Measurements from ENCODE around the gene ACTN3. TPM values are rescaled to one million over a fixed set of nuclear protein-coding genes. Genes with fewer than 3 reads are reported as not detected.
"Not testable (repeated sequence)": the region's sequence is repeated elsewhere in the genome, so short reads cannot be mapped to it uniquely, and the experiment has no call there.

Gene ACTN3
- total RNA-seq, 1 donor from 2014 or later = 156 TPM

DNA sequence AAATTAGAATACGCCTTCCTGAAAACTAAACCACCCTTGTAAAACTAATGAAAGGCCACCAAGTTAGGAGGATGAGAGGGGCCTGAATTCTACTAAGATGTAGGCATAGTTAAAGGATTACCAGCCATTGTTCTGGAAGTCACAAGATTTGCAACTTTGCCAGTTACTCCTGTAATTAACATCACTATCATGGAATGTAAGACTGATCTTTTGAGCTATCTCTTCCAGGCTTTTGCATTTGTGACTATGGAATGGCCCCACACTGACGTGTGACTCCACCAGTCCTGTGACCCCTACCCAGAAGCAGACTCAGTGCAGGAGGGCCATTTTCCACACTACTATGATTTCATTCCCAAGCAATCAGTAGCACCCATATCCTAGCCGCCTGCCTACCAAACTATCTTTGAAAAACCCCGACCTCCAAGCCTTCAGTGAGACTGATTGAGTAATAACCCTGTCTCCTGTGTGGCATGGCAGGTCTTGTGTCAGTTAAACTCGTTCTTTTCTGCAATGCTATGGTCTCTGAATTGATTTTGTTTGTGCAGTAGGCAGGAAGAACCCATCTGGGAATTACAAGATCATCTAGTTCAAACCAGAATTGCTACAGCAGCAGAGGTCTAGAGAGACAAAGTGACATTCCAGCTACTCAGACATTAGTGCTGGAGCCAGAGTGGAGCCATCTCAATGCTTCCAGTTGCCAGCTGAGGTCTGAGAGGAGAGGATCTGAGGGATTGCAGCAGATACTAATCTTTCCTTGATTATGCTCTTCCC, 23.6 kb downstream of the ACTN3 start:
- Histone ChIP-seq H3K9me3 (ENCODE audit: control insufficient read depth in 3 of 3, low read length in 3 of 3) (no peaks in the 10 kb centered on the region), H3K36me3 (ENCODE audit: control insufficient read depth in 3 of 3, insufficient read depth in 3 of 3, low read length in 3 of 3) (peaks cover 2 to 14% (median 10%) of the 10 kb centered on the region in 3 donors), H3K27ac (ENCODE audit: low read depth, low read length) (no peak overlapping the region), H3K4me1 (ENCODE audit: control insufficient read depth in 3 of 3, insufficient read depth in 3 of 3, low read length in 3 of 3) (peaks cover 11 to 16% (median 12%) of the 10 kb centered on the region in 3 donors), H3K9ac (ENCODE audit: low read depth in 1 of 3, low read length in 3 of 3) (no peak overlapping the region), H3K4me3 (ENCODE audit: low read length in 3 of 3) (no peak overlapping the region), H3K27me3 (ENCODE audit: control insufficient read depth in 3 of 3, insufficient read depth in 3 of 3, low read length in 3 of 3) (no peaks in the 10 kb centered on the region)

DNA sequence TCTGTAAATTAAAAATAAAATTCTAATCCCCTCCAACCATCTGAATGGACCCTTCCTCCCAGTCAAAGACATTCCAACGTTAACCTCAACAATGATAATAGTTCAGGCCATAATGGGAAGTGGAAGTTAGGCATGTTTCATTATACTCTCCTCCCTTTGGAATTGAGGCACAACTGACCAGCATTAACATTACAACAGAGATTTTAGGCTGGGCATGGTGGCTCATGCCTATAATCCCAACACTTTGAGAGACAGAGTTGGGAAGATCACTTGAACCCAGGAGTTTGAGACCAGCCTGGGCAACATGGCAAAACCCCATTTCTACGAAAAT, 24.1 kb downstream of the ACTN3 start:
- H3K27ac ChIP-seq (ENCODE audit: low read depth, low read length) = no peak overlapping the region

DNA sequence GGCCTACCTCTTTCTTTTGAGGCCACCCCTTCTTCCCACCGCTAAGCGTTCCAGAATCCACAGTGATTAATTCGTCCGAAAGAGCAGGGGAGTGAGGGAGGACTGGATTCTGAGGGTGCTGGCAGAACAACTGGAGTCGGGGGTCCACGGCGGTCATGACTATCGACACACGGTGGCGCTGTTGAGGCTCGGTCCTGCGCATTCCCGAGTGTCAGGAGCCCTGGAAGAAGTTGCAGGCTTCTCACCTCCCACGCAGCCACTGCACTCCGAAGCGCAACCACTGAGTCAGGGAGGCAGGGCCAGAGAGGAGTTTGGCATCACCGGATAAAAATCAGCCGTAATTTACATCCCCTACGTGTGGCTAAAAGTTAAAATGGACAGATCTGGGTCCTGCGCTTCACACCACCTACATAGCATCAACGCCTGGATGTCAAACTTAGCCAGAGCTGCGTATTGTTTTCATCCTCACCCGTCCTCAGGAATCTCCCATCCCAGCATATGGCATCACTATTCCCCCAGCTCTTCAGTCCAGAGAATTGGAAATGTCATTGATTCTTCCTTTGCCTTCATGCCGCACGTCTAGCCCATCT, 32.4 kb downstream of the ACTN3 start:
- Histone ChIP-seq H3K27me3 (ENCODE audit: control insufficient read depth in 3 of 3, insufficient read depth in 3 of 3, low read length in 3 of 3) (no peaks in the 10 kb centered on the region), H3K36me3 (ENCODE audit: control insufficient read depth in 3 of 3, insufficient read depth in 3 of 3, low read length in 3 of 3) (no peaks in the 10 kb centered on the region), H3K27ac (ENCODE audit: low read depth, low read length) (no peak overlapping the region), H3K9ac (ENCODE audit: low read depth in 1 of 3, low read length in 3 of 3) (peak overlapping the region in 1 of 3 donors; percentile 40), H3K4me3 (ENCODE audit: low read length in 3 of 3) (no peak overlapping the region), H3K4me1 (ENCODE audit: control insufficient read depth in 3 of 3, insufficient read depth in 3 of 3, low read length in 3 of 3) (peaks cover 0 to 5% (median 3%) of the 10 kb centered on the region in 3 donors), H3K9me3 (ENCODE audit: control insufficient read depth in 3 of 3, low read length in 3 of 3) (no peaks in the 10 kb centered on the region)

More for the DNA sequence above, 24.1 kb downstream of the ACTN3 start:
- no peaks in the 10 kb centered on the region for H3K9me3 ChIP-seq (ENCODE audit: control insufficient read depth in 3 of 3, low read length in 3 of 3)
- no peaks in the 10 kb centered on the region for H3K27me3 ChIP-seq (ENCODE audit: control insufficient read depth in 3 of 3, insufficient read depth in 3 of 3, low read length in 3 of 3)
- H3K4me1 ChIP-seq (ENCODE audit: control insufficient read depth in 3 of 3, insufficient read depth in 3 of 3, low read length in 3 of 3) = peaks cover 11 to 16% (median 12%) of the 10 kb centered on the region in 3 donors
- H3K36me3 ChIP-seq (ENCODE audit: control insufficient read depth in 3 of 3, insufficient read depth in 3 of 3, low read length in 3 of 3) = peaks cover 2 to 9% (median 5%) of the 10 kb centered on the region in 3 donors
- H3K4me3 ChIP-seq (ENCODE audit: low read length in 3 of 3) = no peak overlapping the region
- H3K9ac ChIP-seq (ENCODE audit: low read depth in 1 of 3, low read length in 3 of 3) = no peak overlapping the region

DNA sequence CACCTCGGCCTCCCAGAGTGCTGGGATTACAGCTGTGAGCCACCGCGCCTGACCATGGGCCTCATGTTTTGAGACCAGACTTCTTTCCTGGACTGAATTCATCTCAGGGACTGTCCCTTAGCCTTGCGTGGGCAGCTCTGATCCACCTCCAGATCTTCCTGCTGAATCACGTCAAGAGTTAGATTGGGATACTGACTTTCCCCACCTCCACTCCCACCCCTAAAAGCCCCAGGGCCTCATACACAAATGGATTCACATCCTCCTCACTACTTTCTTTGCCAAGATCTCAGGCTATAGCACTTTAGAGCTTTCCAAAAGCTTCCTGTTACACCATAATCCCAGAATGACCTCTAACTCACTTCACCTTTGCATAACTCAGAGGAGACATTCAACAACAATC, 34.1 kb downstream of the ACTN3 start:
- Histone ChIP-seq H3K27ac (ENCODE audit: low read depth, low read length) (no peak overlapping the region), H3K9me3 (ENCODE audit: control insufficient read depth in 3 of 3, low read length in 3 of 3) (no peaks in the 10 kb centered on the region), H3K36me3 (ENCODE audit: control insufficient read depth in 3 of 3, insufficient read depth in 3 of 3, low read length in 3 of 3) (no peaks in the 10 kb centered on the region), H3K4me3 (ENCODE audit: low read length in 3 of 3) (no peak overlapping the region), H3K27me3 (ENCODE audit: control insufficient read depth in 3 of 3, insufficient read depth in 3 of 3, low read length in 3 of 3) (no peaks in the 10 kb centered on the region), H3K9ac (ENCODE audit: low read depth in 1 of 3, low read length in 3 of 3) (no peak overlapping the region), H3K4me1 (ENCODE audit: control insufficient read depth in 3 of 3, insufficient read depth in 3 of 3, low read length in 3 of 3) (peaks cover 0 to 5% (median 3%) of the 10 kb centered on the region in 3 donors)

DNA sequence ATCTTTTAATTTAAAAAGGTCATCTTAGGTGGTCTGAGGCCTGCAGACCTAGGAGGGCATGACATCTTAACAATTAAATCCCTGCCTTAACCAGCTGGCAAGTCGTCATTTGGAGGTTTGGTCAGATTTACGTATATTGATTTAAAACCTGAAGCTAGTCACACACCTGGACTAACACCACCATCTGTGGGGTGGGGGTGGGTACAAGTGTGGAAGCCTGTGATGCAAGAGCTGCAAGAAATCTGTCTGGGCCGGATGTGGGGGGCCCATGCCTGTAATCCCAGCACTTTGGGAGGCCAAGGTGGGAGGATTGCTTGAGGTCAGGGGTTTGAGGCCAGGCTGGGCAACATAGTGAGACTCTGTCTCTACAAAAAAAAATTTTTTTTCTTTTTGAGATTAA, 34.6 kb downstream of the ACTN3 start:
- Histone ChIP-seq H3K36me3 (ENCODE audit: control insufficient read depth in 3 of 3, insufficient read depth in 3 of 3, low read length in 3 of 3) (no peaks in the 10 kb centered on the region), H3K9ac (ENCODE audit: low read depth in 1 of 3, low read length in 3 of 3) (no peak overlapping the region), H3K4me1 (ENCODE audit: control insufficient read depth in 3 of 3, insufficient read depth in 3 of 3, low read length in 3 of 3) (peaks cover 0 to 5% (median 3%) of the 10 kb centered on the region in 3 donors)

DNA sequence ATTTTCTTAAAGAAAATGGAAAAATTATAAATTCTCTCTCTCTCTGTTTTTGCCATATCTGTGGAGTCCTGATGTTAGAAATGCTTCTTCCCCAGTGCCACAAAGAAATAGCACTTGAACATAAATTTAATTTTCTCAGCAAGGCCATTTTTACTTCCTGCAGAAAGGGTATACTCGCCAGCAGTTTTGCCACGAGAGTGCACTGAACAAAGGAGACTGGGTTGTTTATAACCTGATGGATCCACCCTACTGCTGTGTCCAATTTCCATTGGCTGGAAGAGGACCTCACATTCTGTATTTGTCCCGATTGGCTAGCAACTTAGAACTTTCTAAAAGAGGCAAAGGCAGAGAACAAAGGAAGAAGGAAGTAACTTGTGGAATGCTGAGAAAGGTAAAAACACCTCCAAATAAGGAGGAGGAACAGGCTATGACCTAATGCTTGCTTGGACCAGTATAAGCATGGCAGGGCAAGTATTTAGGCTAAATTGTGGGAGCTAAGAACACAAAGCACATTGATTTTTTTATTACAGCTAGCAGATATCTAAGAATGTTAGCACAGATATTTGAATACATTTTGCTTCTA, 36.0 kb downstream of the ACTN3 start:
- H3K4me3 ChIP-seq (ENCODE audit: low read length in 3 of 3); H3K9ac ChIP-seq (ENCODE audit: low read depth in 1 of 3, low read length in 3 of 3); H3K27me3 ChIP-seq (ENCODE audit: control insufficient read depth in 3 of 3, insufficient read depth in 3 of 3, low read length in 3 of 3); H3K9me3 ChIP-seq (ENCODE audit: control insufficient read depth in 3 of 3, low read length in 3 of 3); H3K36me3 ChIP-seq (ENCODE audit: control insufficient read depth in 3 of 3, insufficient read depth in 3 of 3, low read length in 3 of 3); H3K27ac ChIP-seq (ENCODE audit: low read depth, low read length); H3K4me1 ChIP-seq (ENCODE audit: control insufficient read depth in 3 of 3, insufficient read depth in 3 of 3, low read length in 3 of 3): not testable (repeated sequence)

More for the DNA sequence above, 34.6 kb downstream of the ACTN3 start:
- Histone ChIP-seq H3K27me3 (ENCODE audit: control insufficient read depth in 3 of 3, insufficient read depth in 3 of 3, low read length in 3 of 3) (no peaks in the 10 kb centered on the region), H3K27ac (ENCODE audit: low read depth, low read length) (no peak overlapping the region), H3K9me3 (ENCODE audit: control insufficient read depth in 3 of 3, low read length in 3 of 3) (no peaks in the 10 kb centered on the region), H3K4me3 (ENCODE audit: low read length in 3 of 3) (no peak overlapping the region)

DNA sequence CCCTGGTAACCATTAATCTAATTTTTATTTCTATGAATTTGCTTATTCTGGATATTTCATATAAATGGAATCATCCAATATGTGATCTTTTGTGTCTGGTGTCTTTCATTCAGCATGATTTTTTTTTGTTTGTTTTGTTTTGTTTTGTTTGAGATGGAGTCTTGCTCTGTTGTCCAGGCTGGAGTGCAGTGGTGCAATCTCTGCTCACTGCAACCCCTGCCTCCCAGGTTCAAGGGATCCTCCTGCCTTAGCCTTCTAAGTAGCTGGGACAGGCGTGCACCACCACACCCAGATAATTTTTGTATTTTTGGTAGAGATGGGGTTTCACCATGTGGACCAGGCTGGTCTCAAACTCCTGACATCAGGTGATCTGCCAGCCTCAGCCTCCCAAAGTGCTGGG, 38.7 kb downstream of the ACTN3 start:
- H3K27me3 ChIP-seq (ENCODE audit: control insufficient read depth in 3 of 3, insufficient read depth in 3 of 3, low read length in 3 of 3); H3K36me3 ChIP-seq (ENCODE audit: control insufficient read depth in 3 of 3, insufficient read depth in 3 of 3, low read length in 3 of 3); H3K9me3 ChIP-seq (ENCODE audit: control insufficient read depth in 3 of 3, low read length in 3 of 3); H3K27ac ChIP-seq (ENCODE audit: low read depth, low read length); H3K9ac ChIP-seq (ENCODE audit: low read depth in 1 of 3, low read length in 3 of 3); H3K4me1 ChIP-seq (ENCODE audit: control insufficient read depth in 3 of 3, insufficient read depth in 3 of 3, low read length in 3 of 3); H3K4me3 ChIP-seq (ENCODE audit: low read length in 3 of 3): not testable (repeated sequence)

DNA sequence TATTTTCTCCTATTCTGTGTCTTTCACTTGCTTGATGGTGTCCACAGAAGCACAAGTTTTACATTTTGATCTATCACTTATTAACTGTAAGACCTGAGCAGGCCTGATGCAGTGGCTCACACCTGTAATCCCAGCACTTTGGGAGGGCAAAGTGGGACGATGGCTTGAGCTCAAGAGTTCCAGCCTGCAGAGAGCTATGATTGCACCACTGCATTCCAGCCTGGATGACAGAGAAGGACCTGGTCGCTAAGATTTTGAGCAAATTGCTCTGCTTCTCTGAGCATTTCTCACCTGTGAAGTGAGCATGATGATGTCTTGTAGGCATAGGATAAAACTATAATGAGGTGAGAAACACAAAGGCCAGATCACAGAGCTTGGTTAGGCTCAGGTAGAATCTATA, 39.4 kb downstream of the ACTN3 start:
- no peak overlapping the region for H3K4me3 ChIP-seq (ENCODE audit: low read length in 3 of 3)
- H3K9ac ChIP-seq (ENCODE audit: low read depth in 1 of 3, low read length in 3 of 3) = no peak overlapping the region
- H3K36me3 ChIP-seq (ENCODE audit: control insufficient read depth in 3 of 3, insufficient read depth in 3 of 3, low read length in 3 of 3) = no peaks in the 10 kb centered on the region
- no peak overlapping the region for H3K27ac ChIP-seq (ENCODE audit: low read depth, low read length)
- H3K9me3 ChIP-seq (ENCODE audit: control insufficient read depth in 3 of 3, low read length in 3 of 3) = no peaks in the 10 kb centered on the region
- no peaks in the 10 kb centered on the region for H3K4me1 ChIP-seq (ENCODE audit: control insufficient read depth in 3 of 3, insufficient read depth in 3 of 3, low read length in 3 of 3)
- H3K27me3 ChIP-seq (ENCODE audit: control insufficient read depth in 3 of 3, insufficient read depth in 3 of 3, low read length in 3 of 3) = no peaks in the 10 kb centered on the region

DNA sequence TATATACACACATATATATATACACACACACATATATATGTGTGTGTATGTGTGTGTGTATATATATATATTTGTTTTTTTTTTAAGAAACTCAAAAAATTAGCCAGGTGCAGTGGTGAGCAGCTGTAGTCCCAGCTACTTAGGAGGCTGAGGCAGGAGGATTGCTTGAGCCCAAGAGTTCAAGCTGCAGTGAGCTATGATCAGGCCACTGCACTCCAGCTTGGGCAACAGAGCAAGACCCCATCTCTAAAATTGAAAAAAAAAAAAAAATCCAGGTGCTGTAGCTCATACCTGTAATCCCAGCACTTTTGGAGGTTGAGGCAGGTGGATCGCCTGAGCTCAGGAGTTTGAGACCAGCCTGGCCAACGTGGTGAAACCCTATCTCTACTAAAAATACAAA, 42.6 kb downstream of the ACTN3 start:
- H3K27ac ChIP-seq (ENCODE audit: low read depth, low read length); H3K27me3 ChIP-seq (ENCODE audit: control insufficient read depth in 3 of 3, insufficient read depth in 3 of 3, low read length in 3 of 3); H3K9ac ChIP-seq (ENCODE audit: low read depth in 1 of 3, low read length in 3 of 3); H3K9me3 ChIP-seq (ENCODE audit: control insufficient read depth in 3 of 3, low read length in 3 of 3); H3K4me3 ChIP-seq (ENCODE audit: low read length in 3 of 3); H3K36me3 ChIP-seq (ENCODE audit: control insufficient read depth in 3 of 3, insufficient read depth in 3 of 3, low read length in 3 of 3): not testable (repeated sequence)
- H3K4me1 ChIP-seq (ENCODE audit: control insufficient read depth in 3 of 3, insufficient read depth in 3 of 3, low read length in 3 of 3) = peaks cover 14 to 21% (median 17%) of the 10 kb centered on the region in 3 donors

DNA sequence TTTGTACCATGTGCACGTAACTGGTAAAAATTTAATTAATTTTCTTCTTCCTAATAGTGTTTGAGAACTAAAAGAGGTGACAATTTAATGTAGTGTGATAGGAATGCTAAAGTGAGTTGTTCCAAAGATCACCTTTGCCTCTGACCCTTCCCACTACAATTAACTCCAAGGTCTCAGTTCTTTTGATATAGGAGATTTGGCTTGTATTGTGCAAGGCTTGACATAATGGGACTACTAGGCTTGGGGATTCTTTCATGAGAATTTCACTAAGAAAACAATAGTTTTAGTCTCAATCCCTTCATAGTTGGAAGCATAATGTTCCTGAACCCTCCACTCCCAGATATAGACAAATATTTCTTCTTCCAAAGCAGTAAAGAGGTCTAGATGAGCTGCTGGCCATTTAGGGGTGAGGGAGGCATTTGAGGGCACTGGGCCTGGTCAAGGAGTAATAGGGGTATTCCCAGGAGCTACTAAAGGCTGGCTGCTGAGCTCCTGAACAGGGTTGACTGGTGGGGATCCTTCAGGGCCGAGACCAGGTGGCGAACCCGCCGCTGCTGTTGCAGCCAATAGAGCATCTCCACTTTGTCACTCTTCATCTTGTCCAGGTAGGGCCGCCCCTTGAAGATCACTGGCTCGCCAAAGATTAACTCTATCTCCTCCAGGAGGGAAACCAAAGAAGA, 43.4 kb downstream of the ACTN3 start:
- Histone ChIP-seq H3K27me3 (ENCODE audit: control insufficient read depth in 3 of 3, insufficient read depth in 3 of 3, low read length in 3 of 3) (no peaks in the 10 kb centered on the region), H3K27ac (ENCODE audit: low read depth, low read length) (no peak overlapping the region), H3K9me3 (ENCODE audit: control insufficient read depth in 3 of 3, low read length in 3 of 3) (no peaks in the 10 kb centered on the region), H3K9ac (ENCODE audit: low read depth in 1 of 3, low read length in 3 of 3) (no peak overlapping the region), H3K36me3 (ENCODE audit: control insufficient read depth in 3 of 3, insufficient read depth in 3 of 3, low read length in 3 of 3) (no peaks in the 10 kb centered on the region), H3K4me1 (ENCODE audit: control insufficient read depth in 3 of 3, insufficient read depth in 3 of 3, low read length in 3 of 3) (peaks cover 19 to 26% (median 19%) of the 10 kb centered on the region in 3 donors), H3K4me3 (ENCODE audit: low read length in 3 of 3) (no peak overlapping the region)

Data from skeletal muscle tissue (tissue), 4 donors.